GM12878 (cell line): Measurements from ENCODE around the gene SLC22A31. TPM values are rescaled to one million over a fixed set of nuclear protein-coding genes. Genes with fewer than 3 reads are reported as not detected.

Experiments used
- ATAC-seq: fragments of 200-7000 bp; cut with Tn5 transposase; 3 replicates; pipeline ENCODE4 v1.9.1; 2020; ENCODE audit warnings: mild to moderate bottlenecking, moderate library complexity
- BruUV-seq: library from RNA; stranded (reverse); fragments of 400-500 nt; replicated peaks from 2 replicates; lab custom pipeline; 2021; lab: Mats Ljungman, UMichigan
- CTCF ChIA-PET: fragments of 300-600 bp; sonication (Branson Sonifier 250); formaldehyde crosslinking; extraction: SDS; loops from one replicate; lab custom pipeline; 2021; ENCODE audit warnings: inconsistent platforms; lab: Yijun Ruan, JAX
- POLR2A ChIA-PET: fragments of 350-600 bp; formaldehyde crosslinking; extraction: SDS; loops from one replicate; lab custom pipeline; 2021; ENCODE audit warnings: inconsistent platforms; lab: Charles Lee
- RAD21 ChIA-PET: fragments of 300-600 bp; sonication (Branson Sonifier 250); formaldehyde crosslinking; loops from one replicate; lab custom pipeline; 2023; ENCODE audit warnings: antibody characterized with exemption; ENCODE audit not compliant: unreplicated experiment; lab: Charles Lee
- SMC1A ChIA-PET: fragments of 300-600 bp; sonication (Branson Sonifier 250); formaldehyde crosslinking; loops from one replicate; lab custom pipeline; 2023; ENCODE audit not compliant: unreplicated experiment, uncharacterized antibody; lab: Charles Lee
- DNase-seq: peaks from one replicate; pipeline ENCODE4 v3.0.0-alpha.2; 2011; ENCODE audit warnings: low read depth, low spot score
- FAIRE-seq: peaks from 3 replicates; lab custom pipeline; 2011; peaks lifted over from hg19 to GRCh38; lab: Jason Lieb, UNC
- H2AFZ ChIP-seq: 2 replicates; pipeline ENCODE4 v1.6.0; 2011; ENCODE audit warnings: low read depth, low read length, control low read depth; ENCODE audit not compliant: control insufficient read depth
- H3K27ac ChIP-seq: 2 replicates; pipeline ENCODE4 v1.5.1; 2011; ENCODE audit warnings: control low read depth; ENCODE audit not compliant: control insufficient read depth, insufficient read depth
- H3K27me3 ChIP-seq, 2 experiments: replicated peaks in 1 of 2; 2 replicates each; pipeline versions ENCODE4 v1.6.0 to v1.6.1; 2011; ENCODE audit warnings: low read length in 1 of 2; ENCODE audit not compliant: control insufficient read depth in 2 of 2, insufficient read depth in 2 of 2
- H3K36me3 ChIP-seq, 2 experiments: 2 replicates each; pipeline ENCODE4 v1.5.1; 2011; ENCODE audit warnings: low read length in 1 of 2; ENCODE audit not compliant: control insufficient read depth in 2 of 2, insufficient read depth in 2 of 2
- H3K4me1 ChIP-seq: 2 replicates; pipeline ENCODE4 v1.6.1; 2011; ENCODE audit warnings: mild to moderate bottlenecking, low read length, moderate library complexity, mixed read lengths; ENCODE audit not compliant: control insufficient read depth, insufficient read depth
- H3K4me2 ChIP-seq: 2 replicates; pipeline ENCODE4 v1.6.0; 2011; ENCODE audit warnings: control low read depth; ENCODE audit not compliant: control insufficient read depth, insufficient read depth
- H3K4me3 ChIP-seq: fragments of 200-600 bp; sonication (generic); 2 replicates; pipeline ENCODE4 v1.5.1; 2016
- H3K79me2 ChIP-seq: 2 replicates; pipeline ENCODE4 v1.6.0; 2011; ENCODE audit warnings: low read length; ENCODE audit not compliant: control insufficient read depth, insufficient read depth
- H3K9ac ChIP-seq: 2 replicates; pipeline ENCODE4 v1.8.0; 2011; ENCODE audit warnings: low read length, control low read depth, mixed read lengths; ENCODE audit not compliant: control insufficient read depth, insufficient read depth
- H3K9me3 ChIP-seq: replicated peaks from 3 replicates; pipeline ENCODE4 v1.5.1; 2011; ENCODE audit warnings: mild to moderate bottlenecking, low read length; ENCODE audit not compliant: control insufficient read depth, insufficient read depth
- H4K20me1 ChIP-seq: 2 replicates; pipeline ENCODE4 v1.6.0; 2011; ENCODE audit not compliant: control insufficient read depth, insufficient read depth
- ATF3 ChIP-seq: IDR thresholded peaks from 2 replicates; pipeline ENCODE4 v1.6.1; 2011; ENCODE audit warnings: low read depth, mild to moderate bottlenecking, low read length, moderate library complexity, borderline replicate concordance; ENCODE audit errors: extremely low read depth
- ATF7 ChIP-seq: fragments of 450-650 bp; IDR thresholded peaks from 2 replicates; pipeline ENCODE4 v1.6.1; 2016; ENCODE audit warnings: low read depth, mild to moderate bottlenecking
- ELK1 ChIP-seq: IDR thresholded peaks from 2 replicates; pipeline ENCODE4 v1.6.1; 2012; ENCODE audit warnings: low read depth, low read length, improper control_type of control experiment
- EZH2 ChIP-seq: IDR thresholded peaks from 2 replicates; pipeline ENCODE4 v1.6.1; 2012; ENCODE audit warnings: low read depth, mild to moderate bottlenecking, control low read depth, inconsistent platforms, low read length, borderline replicate concordance; ENCODE audit not compliant: control insufficient read depth
- FOXK2 ChIP-seq: fragments of 450-650 bp; IDR thresholded peaks from 2 replicates; pipeline ENCODE4 v1.6.1; 2017; ENCODE audit warnings: mild to moderate bottlenecking, moderate library complexity
- JUND ChIP-seq: IDR thresholded peaks from 2 replicates; pipeline ENCODE4 v1.6.1; 2012; ENCODE audit warnings: low read depth, mild to moderate bottlenecking, low read length, improper control_type of control experiment, moderate library complexity
- PBX3 ChIP-seq: IDR thresholded peaks from 2 replicates; pipeline ENCODE4 v1.6.1; 2011; ENCODE audit warnings: mild to moderate bottlenecking, low read depth, low read length, moderate library complexity; ENCODE audit not compliant: insufficient replicate concordance
- RB1 ChIP-seq: fragments of 450-650 bp; formaldehyde crosslinking; IDR thresholded peaks from 2 replicates; pipeline ENCODE4 v1.6.1; 2017; ENCODE audit warnings: mild to moderate bottlenecking, borderline replicate concordance
- STAT3 ChIP-seq: IDR thresholded peaks from 2 replicates; pipeline ENCODE4 v1.6.1; 2011; ENCODE audit warnings: low read depth, low read length, improper control_type of control experiment
- ZNF384 ChIP-seq: IDR thresholded peaks from 2 replicates; pipeline ENCODE4 v1.6.1; 2012; ENCODE audit warnings: low read depth, mild to moderate bottlenecking, low read length, improper control_type of control experiment, borderline replicate concordance
- ZZZ3 ChIP-seq: IDR thresholded peaks from 2 replicates; pipeline ENCODE4 v1.6.1; 2011; ENCODE audit warnings: low read depth; ENCODE audit not compliant: control insufficient read depth, insufficient read length
- WGBS: methylation state at CpG from one replicate; pipeline ENCODE4 v1.1.6; 2016; ENCODE audit warnings: low lambda C conversion rate; ENCODE audit not compliant: insufficient replicate concordance, insufficient coverage; ENCODE audit errors: missing lambda C conversion rate; 5-methylcytosine and 5-hydroxymethylcytosine counted together
- in situ Hi-C: fragments of 300-500 bp; cut with MboI; formaldehyde crosslinking; loops from 9 replicates; pipeline ENCODE4 v1.14.3; 2018; ENCODE audit warnings: mixed read lengths
- intact Hi-C: fragments of 100-400 bp; cut with micrococcal nuclease; formaldehyde crosslinking; loops from one replicate; pipeline ENCODE4 v1.14.2; 2022; ENCODE audit not compliant: unreplicated experiment
- polyA plus RNA-seq, 11 experiments: library from polyadenylated mRNA; depleted of rRNA in 4 of 11; unstranded in 6 of 11; stranded (reverse) in 5 of 11; fragments of >200 nt; fragmentation: Nextera tagmentation in 4 of 11; fragmentation: Illumina TruSeq in 1 of 11; extraction: Ambion mirVana in 4 of 11; extraction: Trizol in 1 of 11; gene quantifications; 1 replicate in 1 of 11; 2 replicates in 10 of 11; pipeline versions ENCODE4 v1.2.1 to v1.2.3, GENCODE V29; 2011 to 2016; ENCODE audit warnings: inconsistent platforms in 2 of 11, missing spikeins in 2 of 11, low read depth in 1 of 11
- total RNA-seq, 4 experiments: library from RNA; depleted of rRNA in 3 of 4; stranded (reverse); fragments of >200 nt in 3 of 4; fragmentation: Illumina TruSeq in 1 of 4; extraction: Trizol in 1 of 4; gene quantifications; 2 replicates each; pipeline versions ENCODE4 v1.2.1 to v1.2.3, GENCODE V29; 2013 to 2021

SLC22A31 gene
- total and polyA plus RNA-seq, 10 of the 15 experiments (the other 5 are each of a cell fraction or from before 2014, with no cell fraction given) = 0.13 to 0.24 (median 0.23) TPM; not detected in 7

- TF ChIP-seq STAT3 (no peak), ZZZ3 (no peak), ZNF384 (no peak)
These were observed 37.4 kb upstream of the SLC22A31 start (continued) for GRCh38 chr16:89237733-89238132.

- no peaks in the 10 kb centered on the region; a peak in 1 of 4 replicates for H3K36me3 ChIP-seq
- no peak overlapping the region for H3K9ac ChIP-seq
- in situ Hi-C loops = no loop called here
- H3K4me1 ChIP-seq = no peaks in the 10 kb centered on the region
- FAIRE-seq (no peak), DNase-seq (no peak), ATAC-seq (no peak)
- H3K4me3 ChIP-seq = no peak overlapping the region
- H3K79me2 ChIP-seq = no peaks in the 10 kb centered on the region
- no peak overlapping the region for H3K27ac ChIP-seq
- H3K9me3 ChIP-seq = no peaks in the 10 kb centered on the region; the same call in 2 of the 3 replicates
- H4K20me1 ChIP-seq = no peaks in the 10 kb centered on the region
- RAD21 ChIA-PET = no interaction called here
- WGBS = 89% methylated on average over 16 of the region's 16 CpGs
- intact Hi-C loops = no loop called here
- SMC1A ChIA-PET = no interaction called here
- no peak overlapping the region for H3K4me2 ChIP-seq
- BruUV-seq = no TSS peak
- H3K27me3 ChIP-seq = no peaks in the 10 kb centered on the region
- no peak overlapping the region for H2AFZ ChIP-seq
- POLR2A ChIA-PET = no interaction called here
- TF ChIP-seq ATF7 = no peak
- TF ChIP-seq FOXK2 = no peak
- no peak for TF ChIP-seq RB1
- TF ChIP-seq PBX3 = no peak
- TF ChIP-seq JUND = no peak
- no peak for TF ChIP-seq ATF3
- TF ChIP-seq EZH2 = no peak
- no peak for TF ChIP-seq ELK1
- CTCF ChIA-PET = no interaction called here
These were observed 33.5 kb upstream of the SLC22A31 start for GRCh38 chr16:89233678-89234490.
